ENCODE results near the gene KRT7. TPM values are rescaled to one million over a fixed set of nuclear protein-coding genes. Genes with fewer than 3 reads are reported as not detected.

Gene KRT7
- total RNA-seq, 1 donor from 2014 or later = not detected

DNA sequence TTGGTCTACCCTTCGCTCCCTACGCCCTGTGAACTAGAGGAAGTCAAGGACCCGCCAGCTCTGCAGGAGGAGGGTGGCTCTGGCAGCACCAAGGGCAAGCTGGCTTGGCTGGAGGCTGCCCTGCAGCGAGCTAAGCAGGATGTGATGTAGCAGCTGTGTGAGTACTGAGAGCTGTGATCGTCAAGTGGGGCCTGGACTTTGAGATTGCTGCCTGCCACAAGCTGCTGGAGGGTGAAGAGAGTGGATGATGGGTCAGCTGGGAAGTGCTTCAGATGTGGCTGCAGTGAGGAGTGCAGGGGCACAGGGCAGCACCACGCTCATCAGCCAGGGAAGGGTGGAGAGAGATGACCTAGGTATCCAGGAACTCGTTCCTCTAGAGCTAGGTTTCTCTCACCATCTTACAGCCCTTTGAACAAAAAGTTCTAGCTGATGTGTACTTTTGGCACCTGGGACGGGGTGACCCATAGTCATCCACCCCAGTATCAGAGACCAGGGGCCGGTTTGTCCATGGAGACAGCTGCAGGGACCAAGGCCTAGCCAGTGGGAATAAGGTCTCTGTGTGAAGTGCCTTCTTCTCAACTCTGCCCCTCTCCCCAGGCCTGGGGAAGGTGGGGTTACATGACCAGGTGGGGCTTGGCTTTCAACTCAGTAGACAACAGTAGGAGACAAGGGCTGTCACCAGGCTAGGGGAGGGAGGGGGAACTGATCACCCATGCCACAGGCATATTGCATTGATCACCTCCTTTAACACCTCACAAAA lies 44.6 kb downstream of the KRT7 start:
- Mint-ChIP-seq H3K27me3 (ENCODE audit: low read depth) (peaks cover 30% of the 10 kb centered on the region), H3K9me3 (no peaks in the 10 kb centered on the region), H3K4me1 (peaks cover 24% of the 10 kb centered on the region), H3K36me3 (ENCODE audit: low read depth) (no peaks in the 10 kb centered on the region), H3K4me3 (no peak overlapping the region), H3K27ac (ENCODE audit: unreplicated experiment) (peak overlapping the region; percentile 22)
- DNase-seq (ENCODE audit: low read depth, low spot score) = no peak
- TF ChIP-seq CTCF (conservative IDR thresholded peaks at IDR 0.05) = no peak

DNA sequence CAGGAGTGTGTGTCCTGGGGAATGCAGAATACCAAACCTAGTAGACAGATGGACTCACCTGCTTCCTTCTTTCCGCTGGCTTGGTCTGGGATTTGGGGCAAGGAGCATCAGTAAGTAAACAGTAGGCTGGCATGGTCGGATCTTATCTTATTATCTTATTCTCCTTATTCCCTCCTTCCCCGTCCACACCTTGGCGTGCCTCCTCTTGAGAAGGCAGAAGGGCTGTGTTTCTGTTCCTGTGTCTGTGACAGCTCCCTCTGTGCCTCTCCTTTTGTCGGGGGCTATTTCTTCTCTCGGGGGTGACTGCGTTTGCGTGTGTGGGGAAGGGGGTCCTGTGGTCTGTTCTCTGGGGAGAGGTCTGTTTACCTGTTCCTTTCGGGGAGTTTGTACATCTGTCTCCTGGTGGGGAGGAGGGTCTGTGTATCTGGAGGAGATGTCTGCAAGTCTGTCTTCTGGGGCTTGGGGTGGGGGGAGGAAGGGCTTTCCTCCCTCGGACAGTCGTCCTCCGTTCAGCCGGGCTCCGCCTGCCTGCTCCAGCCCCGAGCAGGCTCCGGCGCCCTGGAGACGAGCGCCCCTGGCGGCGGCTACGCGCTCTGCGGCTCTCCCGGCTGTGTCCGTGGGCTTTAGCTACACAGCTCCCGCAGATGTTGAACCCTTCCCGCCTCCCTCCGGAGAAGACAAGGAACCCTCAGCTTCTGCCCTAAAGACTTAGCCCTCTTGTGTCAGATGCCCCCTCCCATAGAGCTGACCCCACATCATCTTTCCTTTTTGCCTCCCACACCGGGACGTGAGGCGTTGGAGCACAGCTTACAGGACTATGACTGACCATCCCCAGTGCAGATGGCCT lies 45.8 kb downstream of the KRT7 start:
- Mint-ChIP-seq H3K4me3 (peak overlapping the region; percentile 78), H3K9me3 (no peaks in the 10 kb centered on the region), H3K36me3 (ENCODE audit: low read depth) (no peaks in the 10 kb centered on the region), H3K27ac (ENCODE audit: unreplicated experiment) (no peak overlapping the region), H3K27me3 (ENCODE audit: low read depth) (peaks cover 30% of the 10 kb centered on the region), H3K4me1 (peaks cover 24% of the 10 kb centered on the region)
- DNase-seq (ENCODE audit: low read depth, low spot score) = peak; percentile 91
- TF ChIP-seq CTCF (conservative IDR thresholded peaks at IDR 0.05) = peak; percentile 95

DNA sequence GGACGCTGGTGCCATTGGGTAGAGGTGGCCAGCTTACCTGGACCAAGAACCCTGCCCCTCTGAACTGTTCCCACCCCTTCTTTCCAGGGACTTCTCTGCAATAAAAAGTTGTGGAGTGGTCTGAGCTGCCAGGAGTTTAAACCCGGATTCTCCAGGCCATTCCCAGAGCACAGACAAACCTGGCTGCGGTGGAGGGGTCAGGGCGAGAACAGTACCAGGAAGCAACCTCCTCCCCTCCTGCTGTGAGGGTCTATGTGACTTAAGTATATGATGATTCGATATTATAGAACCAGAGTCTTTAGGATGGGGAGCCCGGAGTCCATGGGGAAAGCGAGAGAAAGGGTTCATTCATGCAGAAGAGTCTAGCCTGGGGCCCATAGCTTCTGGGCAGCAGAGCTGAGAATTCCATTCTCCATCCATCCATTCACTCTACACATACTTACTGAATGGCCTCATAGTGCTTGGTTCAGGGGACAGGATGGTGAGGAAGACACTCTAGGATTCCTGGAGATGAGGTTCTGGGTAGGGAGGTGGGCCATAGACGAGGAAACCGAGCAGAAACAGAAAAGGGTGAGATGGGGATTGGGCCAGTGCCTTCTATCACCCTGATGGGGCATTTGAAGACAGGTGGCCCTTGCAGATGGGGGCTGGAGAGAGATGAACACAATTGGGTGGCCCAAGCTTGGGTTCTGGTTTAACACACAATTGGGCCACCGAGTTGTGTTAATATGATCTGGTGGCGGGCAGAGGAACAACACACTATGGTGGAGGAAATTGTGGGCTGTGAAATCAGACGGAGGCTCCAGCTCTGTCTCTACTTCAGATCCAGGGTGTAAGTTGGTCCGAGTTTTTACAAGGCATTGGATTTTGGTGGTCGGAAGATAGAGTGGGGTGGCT lies 46.6 kb downstream of the KRT7 start:
- H3K4me3 Mint-ChIP-seq = no peak overlapping the region
- no peak overlapping the region for H3K27ac Mint-ChIP-seq (ENCODE audit: unreplicated experiment)
- no peaks in the 10 kb centered on the region for H3K9me3 Mint-ChIP-seq
- peaks cover 24% of the 10 kb centered on the region for H3K27me3 Mint-ChIP-seq (ENCODE audit: low read depth)
- no peak for DNase-seq (ENCODE audit: low read depth, low spot score)
- peaks cover 24% of the 10 kb centered on the region for H3K4me1 Mint-ChIP-seq
- H3K36me3 Mint-ChIP-seq (ENCODE audit: low read depth) = no peaks in the 10 kb centered on the region
- no peak for TF ChIP-seq CTCF (conservative IDR thresholded peaks at IDR 0.05)

- Mint-ChIP-seq H3K4me1 (peaks cover 21% of the 10 kb centered on the region), H3K4me3 (no peak overlapping the region), H3K9me3 (no peaks in the 10 kb centered on the region), H3K27me3 (ENCODE audit: low read depth) (peaks cover 20% of the 10 kb centered on the region), H3K36me3 (ENCODE audit: low read depth) (no peaks in the 10 kb centered on the region), H3K27ac (ENCODE audit: unreplicated experiment) (no peak overlapping the region)
- no peak for DNase-seq (ENCODE audit: low read depth, low spot score)
- TF ChIP-seq CTCF (conservative IDR thresholded peaks at IDR 0.05) = no peak
Measured at GRCh38 chr12:52280319-52280795, 47.3 kb downstream of the KRT7 start.

Measured in neural crest cell (in vitro differentiated cells).